HUDEP-2 (cell line): ENCODE results near the gene STRIP1.
"Not testable (repeated sequence)": the region's sequence is repeated elsewhere in the genome, so short reads cannot be mapped to it uniquely, and the experiment has no call there.

Experiments used
- DNase-seq, 76 experiments: peaks; one replicate each; lab custom pipeline; 2025; ENCODE audit not compliant: unreplicated experiment in 76 of 76; lab: John Stamatoyannopoulos, UW

STRIP1 gene

DNA sequence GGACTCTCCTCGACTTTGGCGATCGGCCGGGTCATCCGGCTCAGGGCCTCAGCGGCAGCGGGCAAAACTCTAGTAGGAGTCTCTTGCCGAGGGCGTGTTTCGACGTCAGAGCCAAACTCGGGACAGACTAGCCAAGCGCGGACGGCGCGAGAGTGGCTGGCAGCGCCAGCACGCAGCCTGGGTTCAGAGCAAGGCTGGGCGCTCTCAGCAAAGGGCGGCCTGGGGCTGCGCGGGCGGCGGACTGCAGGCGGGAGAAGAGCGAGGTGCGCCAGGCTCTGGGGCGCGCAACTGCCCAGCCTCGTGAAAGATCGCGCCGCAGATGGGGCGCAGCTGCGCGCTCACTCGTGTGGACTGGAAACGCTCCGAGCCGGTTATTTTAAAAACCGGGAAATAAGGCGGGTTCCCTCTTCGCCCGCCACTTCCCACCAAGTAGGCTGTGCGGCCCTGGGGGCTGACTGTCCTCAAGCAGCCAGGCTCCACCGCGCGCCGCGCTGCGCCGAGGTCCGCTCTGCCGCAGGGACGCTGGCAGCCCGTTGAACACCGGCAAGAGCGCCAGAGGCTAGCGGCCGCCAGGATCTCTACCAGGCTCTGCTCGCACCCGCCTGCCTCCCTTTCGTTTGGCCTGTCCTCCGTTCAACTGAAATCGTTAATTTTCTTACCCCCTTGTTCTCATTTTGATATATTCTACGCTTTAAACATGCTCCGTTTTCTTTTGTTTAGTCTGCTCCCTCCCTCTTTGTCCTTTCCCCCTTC is 33.6 kb downstream of the STRIP1 start:
- peak in 2 of 76 experiments; percentile 5 to 28 for DNase-seq

DNA sequence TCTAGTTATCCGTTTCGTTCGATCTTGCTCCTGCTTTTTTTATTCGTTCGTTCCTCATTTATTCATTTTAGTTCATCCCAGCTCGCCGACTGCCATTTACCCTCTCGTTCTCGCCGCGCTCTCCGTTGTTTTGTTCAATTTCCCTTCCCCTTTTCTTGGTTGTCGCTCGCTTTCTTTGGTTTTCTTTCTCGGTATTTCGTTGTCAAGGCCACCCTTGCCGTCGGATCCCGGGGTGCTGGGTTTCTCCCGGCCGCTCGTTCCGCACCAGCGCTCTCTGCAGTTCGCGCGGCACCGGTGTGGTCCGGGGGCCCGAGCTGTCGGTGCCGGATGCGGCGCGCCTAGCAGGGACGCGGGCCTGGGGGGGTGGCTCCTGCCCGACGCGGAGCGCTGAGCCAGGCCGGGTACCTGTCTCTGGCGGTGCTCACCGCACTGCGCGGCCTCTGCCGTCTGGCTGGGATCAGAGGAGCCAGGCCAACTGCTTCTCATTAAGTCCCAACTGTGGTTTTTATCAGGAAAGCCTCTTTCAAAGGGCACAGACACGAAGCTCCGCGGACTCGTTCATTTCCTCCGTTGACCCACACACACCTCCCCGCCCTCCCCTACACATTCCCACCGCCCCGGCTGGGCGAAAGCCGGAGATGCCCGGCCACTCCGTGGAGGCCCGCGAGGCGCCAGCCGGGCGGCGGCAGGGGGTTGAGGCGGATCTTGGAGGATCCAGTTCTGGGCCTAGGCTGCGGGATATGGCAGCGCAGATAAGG is 34.4 kb downstream of the STRIP1 start:
- DNase-seq = peak in 7 of 76 experiments; percentile 8 to 45 (median 23)

DNA sequence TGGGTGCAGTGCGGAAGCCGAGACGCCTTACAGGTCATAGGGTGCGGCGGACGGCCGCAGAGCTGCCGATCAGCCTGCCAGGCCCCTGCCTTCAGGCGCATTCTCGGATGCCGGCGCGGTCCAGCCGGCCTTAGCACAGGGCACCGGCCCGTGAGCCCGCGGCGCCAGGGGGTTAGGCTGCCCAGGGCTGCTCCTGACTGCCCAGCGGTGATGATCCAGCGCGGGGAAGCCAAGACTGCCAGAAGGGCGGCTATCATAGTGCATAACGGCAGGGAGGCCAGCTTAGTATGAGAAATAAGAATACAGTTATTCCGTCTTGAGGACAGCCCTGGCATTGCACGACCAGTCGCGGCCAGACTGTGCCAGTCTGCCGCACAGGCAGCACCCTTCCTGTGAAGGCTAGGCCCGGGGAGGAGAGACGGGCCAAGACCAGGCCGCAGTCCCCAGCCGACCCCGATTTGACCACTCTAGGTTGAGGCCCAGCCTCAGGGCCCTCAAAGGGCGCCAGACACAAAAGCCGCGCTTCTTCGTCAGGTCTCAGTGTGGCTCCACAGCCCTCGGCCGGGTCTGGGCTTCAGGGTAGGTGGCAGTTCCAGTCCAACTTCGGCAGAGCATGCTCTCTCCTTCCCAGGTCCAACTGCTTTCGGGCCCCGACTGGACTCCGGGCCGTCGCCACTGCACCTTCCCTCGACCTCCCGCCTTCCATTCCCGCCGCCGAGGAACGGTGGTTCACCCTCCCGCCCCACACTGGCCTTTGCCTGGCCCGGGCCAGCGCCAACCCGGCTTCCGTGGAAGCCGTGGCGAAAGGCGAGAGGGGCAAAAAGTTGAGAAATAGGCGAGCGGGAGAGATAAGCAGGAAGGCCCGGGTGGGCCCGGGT is 35.2 kb downstream of the STRIP1 start:
- DNase-seq = peak in 1 of 76 experiments; percentile 15

DNA sequence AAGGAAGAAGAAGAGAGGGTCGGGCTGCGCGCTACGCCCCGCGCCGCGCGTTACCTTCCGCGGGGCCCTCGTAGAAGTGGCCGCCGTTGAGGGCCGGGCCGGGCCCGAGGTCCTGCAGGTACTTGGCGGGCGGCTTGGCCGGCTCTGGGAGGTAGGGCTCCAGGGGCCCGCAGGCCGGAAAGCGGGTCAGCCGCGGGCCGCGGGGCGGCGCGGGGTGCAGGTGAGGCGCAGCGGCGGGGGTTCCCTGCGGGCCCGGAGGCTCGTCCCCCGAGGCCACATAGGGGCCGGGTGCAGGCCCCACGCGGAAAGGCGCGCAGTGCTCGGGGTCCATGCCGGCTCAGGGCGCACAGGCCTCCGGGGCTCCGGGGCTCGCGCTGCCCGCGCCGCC is 35.9 kb downstream of the STRIP1 start:
- no peak for DNase-seq

DNA sequence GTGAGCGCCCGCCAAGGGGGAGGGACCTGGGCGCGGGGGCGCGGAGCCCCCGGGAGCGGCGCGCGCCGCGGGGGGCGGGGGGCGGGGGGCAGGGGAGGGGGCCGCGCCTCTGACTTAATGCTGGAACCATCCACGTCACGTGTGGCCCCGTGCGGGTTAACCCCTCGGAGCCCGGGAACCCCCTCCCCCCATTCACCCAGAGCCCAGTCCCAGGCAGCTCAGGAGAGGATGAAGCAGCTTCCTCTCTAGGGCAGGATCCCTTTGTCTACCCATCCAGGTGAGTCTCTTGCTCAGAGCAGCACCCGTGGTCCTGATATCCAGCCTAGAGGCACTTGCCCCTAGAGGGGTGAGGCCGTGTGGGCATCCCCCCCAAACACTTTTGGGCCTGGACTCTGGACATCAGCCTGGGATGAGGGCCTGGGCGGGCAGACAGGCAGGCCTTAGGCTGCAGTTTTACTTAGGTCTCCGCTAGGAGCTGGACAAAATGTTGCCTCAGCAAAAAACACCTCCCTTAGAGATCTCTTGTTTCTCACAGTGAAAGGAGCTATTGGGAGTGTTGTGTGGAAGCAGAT is 36.3 kb downstream of the STRIP1 start, which contains the start of gene ALX3:
Gene ALX3, minus strand, starts transcription at position 2 of the 572 bp plus-strand sequence. CDS start 60 bp downstream, outside the sequence.
- DNase-seq = no peak

DNA sequence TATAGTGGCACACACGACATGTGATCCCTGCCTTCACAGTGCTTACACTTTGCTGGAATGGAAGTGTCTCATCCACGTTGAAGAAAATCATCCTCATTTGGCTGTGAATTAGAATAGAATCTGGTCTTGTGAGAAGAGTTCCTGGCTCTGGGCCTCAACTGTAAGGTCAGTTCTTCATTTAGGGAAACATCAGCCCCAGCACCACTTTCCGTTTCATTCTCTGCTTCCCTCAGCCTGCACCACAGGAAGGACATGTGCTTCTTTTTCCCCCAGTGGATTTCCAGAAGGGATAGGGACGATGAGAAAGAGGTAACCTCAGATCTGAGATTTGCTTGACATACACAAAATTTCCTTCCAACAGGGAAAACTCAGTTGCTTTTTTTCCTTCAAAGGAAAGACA is 39.7 kb downstream of the STRIP1 start:
- DNase-seq = no peak

DNA sequence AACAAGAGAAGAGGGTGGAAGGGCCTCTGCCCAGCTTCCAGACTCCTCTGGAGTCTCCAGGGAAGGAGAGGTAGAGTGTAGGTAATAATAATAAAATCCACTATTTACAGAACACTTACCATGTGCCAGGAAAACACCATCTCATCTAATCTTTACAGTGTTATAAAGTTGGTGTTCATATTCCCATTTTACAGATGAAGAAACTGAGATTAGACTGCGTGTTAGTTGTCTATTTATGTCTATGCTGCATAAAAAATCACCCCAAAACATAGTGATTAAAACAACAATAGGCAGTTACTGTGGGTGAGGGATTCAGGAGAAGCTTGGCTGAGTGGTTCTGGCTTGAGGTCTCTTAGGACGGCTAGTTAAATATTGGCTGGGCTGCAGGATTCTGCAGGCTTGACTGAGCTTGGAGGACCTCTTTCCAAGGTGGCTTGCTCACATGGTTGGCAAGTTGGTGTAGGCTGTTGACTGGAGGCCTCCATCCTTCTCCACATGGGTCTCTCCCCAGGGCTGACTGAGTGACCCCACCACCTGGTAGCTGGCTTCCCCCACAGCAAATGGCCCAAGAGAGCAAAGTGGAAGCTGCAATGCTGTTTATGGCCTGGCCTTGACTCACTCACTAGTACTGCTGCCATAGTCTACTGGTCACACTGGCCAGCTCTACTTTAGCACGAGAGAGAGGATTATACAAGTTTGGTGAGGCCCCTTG is 42.5 kb downstream of the STRIP1 start:
- no peak for DNase-seq

DNA sequence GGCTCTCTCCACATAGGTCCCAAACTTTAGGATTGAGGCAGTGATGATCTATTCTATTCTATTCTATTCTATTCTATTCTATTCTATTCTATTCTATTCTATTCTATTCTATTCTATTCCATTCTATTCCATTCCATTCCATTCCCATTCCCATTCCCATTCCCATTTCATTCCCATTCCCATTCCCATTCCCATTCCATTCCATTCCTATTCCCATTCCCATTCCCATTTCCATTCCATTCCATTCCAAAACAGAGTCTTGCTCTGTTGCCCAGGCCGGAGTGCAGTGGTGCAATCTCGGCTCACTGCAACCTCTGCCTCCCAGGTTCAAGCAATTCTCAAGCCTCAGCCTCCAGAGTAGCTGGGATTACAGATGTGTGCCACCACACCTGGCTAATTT is 45.6 kb downstream of the STRIP1 start:
- not testable (repeated sequence) for DNase-seq

DNA sequence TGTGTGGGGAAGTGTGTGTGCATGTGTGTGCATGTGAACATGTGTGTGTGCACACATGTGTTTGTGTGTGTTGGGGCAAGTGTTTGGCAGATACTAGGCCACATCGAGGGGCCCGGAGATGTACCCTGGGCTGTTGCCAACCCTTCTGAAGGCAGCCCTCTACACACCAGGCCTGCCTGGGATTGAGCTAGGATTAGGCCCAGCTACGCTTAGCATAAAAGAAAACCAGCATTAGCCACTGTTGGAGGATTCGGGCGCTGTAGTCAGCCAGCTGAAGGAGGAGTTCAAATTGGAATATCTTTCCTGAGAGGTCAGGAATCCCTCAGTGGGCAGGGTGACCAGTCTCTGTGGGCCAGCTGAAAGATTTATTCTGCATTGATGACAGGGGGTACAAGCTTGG is 46.6 kb downstream of the STRIP1 start:
- DNase-seq = no peak

DNA sequence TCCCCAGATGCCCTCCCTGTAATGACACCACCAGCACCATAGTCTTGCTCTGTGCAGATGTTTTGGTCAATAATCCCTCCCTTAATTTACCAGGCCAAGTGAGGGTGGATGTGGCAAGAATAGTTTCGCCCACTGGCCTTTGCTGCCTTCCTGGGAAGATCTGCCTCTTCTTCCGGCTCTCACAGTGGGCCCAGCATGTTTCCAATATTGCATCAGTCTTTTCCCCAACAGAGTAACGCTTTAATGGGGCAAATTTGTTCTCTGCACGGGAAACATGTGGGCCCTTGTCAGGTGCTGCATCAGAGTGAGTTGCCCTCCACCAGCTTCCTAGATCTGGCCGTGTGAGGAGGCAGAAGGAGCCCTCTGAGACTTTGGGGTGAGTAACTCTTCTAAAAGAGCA is 48.1 kb downstream of the STRIP1 start:
- DNase-seq = no peak

DNA sequence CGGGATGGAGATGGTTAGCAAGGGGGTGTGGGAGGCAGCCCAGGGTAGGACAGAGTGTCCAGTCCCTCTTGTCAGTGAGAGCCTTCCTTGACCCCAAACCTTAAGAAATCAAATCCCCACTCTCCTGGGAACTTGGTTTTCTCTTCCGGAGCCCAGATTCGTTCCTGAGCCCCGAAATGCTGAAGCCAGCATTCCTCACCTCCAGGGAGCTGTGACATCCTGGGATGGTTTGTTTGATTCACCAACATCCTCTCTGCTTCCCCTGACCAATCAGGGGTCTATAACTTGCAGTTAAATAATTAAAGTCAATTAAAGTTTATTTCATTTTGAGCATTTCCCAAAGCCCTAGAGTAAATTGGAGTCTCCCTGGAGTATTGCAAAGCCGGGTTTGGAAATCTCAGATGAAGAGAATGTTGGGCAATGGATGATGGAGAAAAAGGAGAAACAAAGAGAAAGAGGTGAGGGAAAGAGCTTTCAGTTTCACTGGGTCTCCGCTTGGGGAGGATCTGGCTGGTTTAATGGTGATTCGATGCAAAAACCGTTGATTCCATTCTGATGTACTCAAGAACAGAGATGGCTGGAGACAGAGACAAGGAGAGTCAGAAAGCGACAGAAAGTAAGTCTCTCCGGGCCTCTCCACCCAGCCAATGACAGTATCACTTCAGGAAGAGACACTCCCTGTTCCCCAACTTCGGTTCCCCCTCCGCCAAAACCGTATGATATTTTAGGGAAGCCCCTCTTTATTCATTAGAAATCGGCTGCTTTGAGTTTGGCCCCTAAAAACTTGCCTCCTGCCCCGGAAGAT is 48.8 kb downstream of the STRIP1 start:
- no peak for DNase-seq

DNA sequence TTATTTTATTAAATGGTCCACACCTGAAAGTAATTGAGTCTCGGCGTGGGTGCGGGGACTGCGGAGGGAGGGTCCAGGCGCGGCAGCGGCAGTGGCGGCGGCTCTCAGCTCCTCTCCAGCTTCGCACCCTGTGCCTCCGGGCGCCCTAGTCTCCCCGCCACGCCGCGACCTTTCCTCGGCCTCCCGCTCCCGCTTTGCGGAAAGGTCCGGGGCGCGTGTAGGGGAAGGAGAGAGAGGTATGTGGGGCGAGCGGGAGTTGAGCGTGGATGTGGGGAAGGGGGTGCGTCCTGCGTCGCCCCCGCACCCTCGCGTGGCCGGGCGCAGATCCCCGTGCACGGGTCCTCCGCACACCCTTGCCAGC is 49.4 kb downstream of the STRIP1 start:
- no peak for DNase-seq

DNA sequence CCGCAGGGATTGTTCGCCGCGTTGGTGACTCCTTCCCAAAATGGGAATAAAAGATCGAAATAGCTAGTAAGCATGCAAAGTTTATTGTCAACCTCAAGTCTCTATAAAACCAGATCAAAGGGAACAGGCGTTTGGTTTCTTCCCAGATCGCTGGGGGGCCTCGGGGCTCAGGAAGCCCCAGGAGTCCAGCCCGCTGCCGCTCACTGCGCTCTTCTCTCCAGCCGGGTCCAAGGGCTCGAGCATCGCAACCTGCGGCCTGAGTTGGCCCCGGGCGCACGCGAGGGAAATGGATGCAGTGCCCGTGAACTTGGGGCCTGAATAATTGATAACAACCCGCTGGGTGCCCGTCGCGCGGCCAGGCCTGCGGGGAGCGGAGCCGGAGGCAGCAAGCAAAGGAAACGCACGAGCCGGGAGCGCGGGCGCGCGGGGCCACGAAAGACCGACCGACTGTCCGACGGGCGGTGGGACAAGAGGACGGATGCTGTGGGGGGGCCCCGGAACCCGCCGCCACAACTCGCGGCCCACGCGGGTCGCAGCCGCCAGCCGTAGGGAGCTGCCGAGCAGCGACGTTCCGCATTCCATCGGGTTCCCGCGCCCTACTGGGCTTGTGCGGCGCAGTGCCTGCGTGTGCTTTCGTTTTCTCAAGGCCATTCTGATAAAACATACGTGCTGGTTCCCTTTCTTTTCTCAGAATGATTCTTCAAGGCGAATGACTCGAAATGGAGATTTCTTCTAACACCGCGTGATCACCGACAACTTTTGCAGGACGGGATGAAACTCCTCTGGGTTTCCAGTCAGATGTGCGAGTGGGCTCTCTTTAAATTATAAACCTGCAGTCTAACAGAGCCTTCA is 50.0 kb downstream of the STRIP1 start:
- no peak for DNase-seq

DNA sequence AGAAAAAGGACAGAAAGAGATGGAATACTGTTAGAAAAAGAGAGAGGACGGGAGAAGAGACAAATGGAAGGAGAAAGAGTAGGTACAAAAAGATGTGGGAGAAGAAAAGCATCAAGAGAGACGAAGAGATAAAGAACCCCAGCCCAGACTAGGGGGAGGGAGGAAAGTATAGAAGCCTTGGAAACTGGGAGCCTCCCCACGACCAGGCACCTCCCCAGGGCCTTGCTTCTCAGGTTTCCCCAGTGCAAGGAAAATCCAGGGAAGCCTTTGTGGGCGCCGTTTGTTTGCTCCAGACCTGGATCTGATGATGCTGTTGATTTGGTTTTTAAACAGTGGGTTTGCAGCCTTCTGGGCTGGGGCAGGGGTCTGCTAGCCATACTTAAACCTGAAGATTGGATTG is 51.2 kb downstream of the STRIP1 start:
- no peak for DNase-seq

DNA sequence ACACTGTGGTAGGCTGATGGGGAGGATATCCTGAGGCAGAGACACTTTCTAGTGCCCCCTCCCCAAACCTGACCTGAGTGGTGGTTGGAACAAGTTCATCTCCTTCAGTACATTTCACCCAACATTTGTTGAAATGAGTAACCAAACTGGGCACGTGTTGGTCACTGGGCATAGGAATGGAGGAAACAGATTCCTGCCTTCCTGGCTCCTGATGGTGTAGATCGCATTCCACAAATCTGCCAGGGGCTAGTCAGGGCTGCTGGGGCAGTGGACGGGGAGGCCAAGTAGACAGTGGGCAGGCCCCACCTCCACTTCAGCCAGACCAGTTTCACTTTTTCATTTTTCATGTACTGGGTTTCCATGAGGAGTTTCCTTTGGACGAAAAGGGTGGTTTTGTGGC is 52.5 kb downstream of the STRIP1 start:
- DNase-seq = no peak

DNA sequence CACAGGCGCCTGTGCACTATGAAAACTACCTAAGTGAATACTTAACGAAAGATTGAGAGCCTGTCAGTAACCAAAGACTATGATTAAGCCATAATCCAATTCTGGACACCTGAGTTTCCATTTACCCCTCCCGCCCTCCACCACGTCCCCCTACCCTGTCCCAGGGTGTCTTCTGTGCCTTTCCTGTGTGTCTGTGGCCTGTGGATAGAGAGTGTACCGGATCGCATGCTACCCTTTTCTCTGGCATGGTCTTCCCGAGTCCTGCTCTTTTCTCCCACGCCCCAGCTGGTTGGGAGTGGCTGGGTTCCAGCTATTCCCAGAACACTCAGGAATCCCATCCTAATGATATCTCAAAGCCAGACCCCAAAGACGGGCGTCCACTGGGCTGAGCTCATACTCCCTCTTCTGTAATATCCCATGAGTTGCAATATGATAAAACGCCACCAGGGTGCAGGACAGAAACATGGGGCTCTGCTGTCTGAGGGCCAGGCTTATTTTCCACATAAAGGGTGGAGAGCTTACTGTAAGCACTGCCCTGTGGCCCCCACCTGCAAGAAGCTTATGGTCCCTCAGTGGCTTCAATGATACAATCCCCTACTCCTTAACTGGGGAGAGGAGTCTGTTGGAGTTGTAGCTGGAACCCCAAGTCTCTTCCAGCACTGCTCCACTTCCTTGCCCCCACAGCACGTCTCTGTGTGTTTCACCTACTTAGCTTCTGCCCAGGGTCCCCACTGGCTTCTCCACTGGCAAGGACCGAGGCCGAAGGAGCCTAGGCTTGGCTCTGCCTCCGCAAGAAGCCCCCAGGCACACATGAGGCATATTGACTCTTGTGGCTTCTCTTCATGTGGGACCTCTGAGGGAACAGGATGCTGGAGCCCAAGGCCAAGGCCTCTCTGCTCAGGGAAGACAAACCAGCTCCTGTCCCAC is 53.7 kb downstream of the STRIP1 start:
- DNase-seq = peak in 39 of 76 experiments; percentile 2 to 65 (median 31)

DNA sequence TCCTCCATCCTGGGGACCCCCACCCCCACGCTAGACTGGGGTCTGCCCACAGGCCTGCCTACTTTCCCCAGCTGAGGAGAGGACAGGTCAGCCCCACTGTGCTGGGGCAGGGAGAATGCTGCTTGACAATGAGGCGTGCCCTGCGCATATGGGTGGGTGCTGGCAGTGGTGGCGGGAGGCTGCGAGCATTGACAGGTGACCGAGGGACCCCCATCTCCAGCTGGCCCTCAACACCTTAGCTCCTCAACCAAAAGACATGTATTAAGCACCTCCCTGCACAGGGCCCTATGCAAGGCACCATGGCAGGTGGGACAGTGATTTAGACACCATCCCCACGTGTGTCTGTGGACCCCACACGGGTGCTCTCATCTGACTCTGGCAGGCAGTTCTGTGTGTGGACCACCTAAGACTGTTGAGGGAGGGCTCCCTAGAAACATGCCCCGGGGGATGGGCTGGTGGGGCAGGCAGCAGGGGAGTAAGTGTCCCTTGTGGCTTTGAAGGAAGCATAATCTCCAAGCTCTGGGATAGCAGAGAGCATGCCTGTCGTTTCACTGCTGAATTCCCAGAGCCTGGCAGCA is 54.4 kb downstream of the STRIP1 start:
- no peak for DNase-seq
